Activated CD4-positive, alpha-beta T cell treated with anti-CD3 and anti-CD28 coated beads, Interleukin-2, amount 10 ng/mL, durations not matched to agents 7 days and 5 days (primary cell): ENCODE measurements around the gene MMP25. TPM values are rescaled to one million over a fixed set of nuclear protein-coding genes. Genes with fewer than 3 reads are reported as not detected.
A peak's percentile ranks its signal among the peaks of the same experiment; 100 is the strongest.

ENCODE experiments used
- CTCF ChIA-PET: fragments of 350-600 bp; sonication (Branson Sonifier 250); formaldehyde crosslinking; loops from one replicate; lab custom pipeline; 2021; ENCODE audit warnings: antibody characterized with exemption; lab: Charles Lee
- POLR2A ChIA-PET: fragments of 350-600 bp; sonication (Branson Sonifier 250); formaldehyde crosslinking; loops from one replicate; lab custom pipeline; 2021; ENCODE audit warnings: antibody characterized with exemption; lab: Charles Lee
- DNase-seq: peaks from one replicate; pipeline ENCODE4 v3.0.0-alpha.2; 2020
- H3K27ac Mint-ChIP-seq: one replicate; pipeline ENCODE4 v1.8.0; 2021; ENCODE audit warnings: mild to moderate bottlenecking, moderate library complexity, mixed read lengths
- H3K27me3 Mint-ChIP-seq: one replicate; pipeline ENCODE4 v1.8.0; 2021; ENCODE audit warnings: mixed read lengths
- H3K36me3 Mint-ChIP-seq: one replicate; pipeline ENCODE4 v1.8.0; 2021; ENCODE audit warnings: low read depth, mixed read lengths
- H3K4me1 Mint-ChIP-seq: one replicate; pipeline ENCODE4 v1.8.0; 2021; ENCODE audit warnings: mixed read lengths
- H3K4me3 Mint-ChIP-seq: one replicate; pipeline ENCODE4 v1.8.0; 2021; ENCODE audit warnings: mild to moderate bottlenecking, moderate library complexity, mixed read lengths
- H3K9me3 Mint-ChIP-seq: one replicate; pipeline ENCODE4 v1.8.0; 2021; ENCODE audit warnings: mixed read lengths
- total RNA-seq, 2 experiments: library from RNA; stranded (reverse); gene quantifications; one replicate each; pipeline ENCODE4 v1.2.3, GENCODE V29; 2021

Gene MMP25
- total RNA-seq, 2 experiments from 2014 or later, result 18.1 to 19.8 TPM

- Mint-ChIP-seq H3K27me3 (no peaks in the 10 kb centered on the region), H3K27ac (no peak overlapping the region), H3K4me3 (no peak overlapping the region), H3K4me1 (peaks cover 67% of the 10 kb centered on the region), H3K36me3 (no peaks in the 10 kb centered on the region), H3K9me3 (no peaks in the 10 kb centered on the region)
- no peak for DNase-seq
- ChIA-PET POLR2A (interaction anchor here (1.0 to 1.4 kb wide), 2 partner anchors 26 to 32 kb away, joined by 3 read pairs; partner anchors contain the start of gene IL32), CTCF (interaction anchor here (0.9 to 6.2 kb wide), 11 partner anchors 8 to 47 kb away, joined by 3 to 38 read pairs (median 5); partner anchors contain the start of genes IL32 and ZNF213)
Measured at GRCh38 chr16:3097266-3097665, 50.9 kb downstream of the MMP25 start.

- H3K9me3 Mint-ChIP-seq, result no peaks in the 10 kb centered on the region
- H3K4me3 Mint-ChIP-seq, result peak within 1 kb of the TSS; percentile 84
- no peaks in the 10 kb centered on the region for H3K27me3 Mint-ChIP-seq
- ChIA-PET CTCF (interaction anchor here (1.1 to 6.2 kb wide), 6 partner anchors 8 to 40 kb away, joined by 3 to 38 read pairs (median 11); partner anchors contain the start of gene ZNF213), POLR2A (interaction anchor here (1.2 kb wide), 1 partner anchor 60 kb away, joined by 3 read pairs; no protein-coding TSS in a partner anchor)
- no peaks in the 10 kb centered on the region for H3K36me3 Mint-ChIP-seq
- peak within 1 kb of the TSS; percentile 91 for H3K27ac Mint-ChIP-seq
- peaks cover 76% of the 10 kb centered on the region for H3K4me1 Mint-ChIP-seq
- no peak for DNase-seq
Measured at GRCh38 chr16:3098459-3099394, 52.4 kb downstream of the MMP25 start, which contains the start of gene ZSCAN10. Gene ZSCAN10 (minus strand): TSS chr16:3099294. CDS start chr16:3092937, 6,357 bp downstream.

GRCh38 chr16:3099395-3099731 is 53.0 kb downstream of the MMP25 start:
- ChIA-PET POLR2A (no interaction called here), CTCF (interaction anchor here (2.0 to 6.2 kb wide), 6 partner anchors 10 to 40 kb away, joined by 7 to 38 read pairs (median 12); no protein-coding TSS in a partner anchor)
- Mint-ChIP-seq H3K9me3 (no peaks in the 10 kb centered on the region), H3K36me3 (no peaks in the 10 kb centered on the region), H3K4me1 (peaks cover 73% of the 10 kb centered on the region), H3K4me3 (no peak overlapping the region), H3K27me3 (no peaks in the 10 kb centered on the region), H3K27ac (no peak overlapping the region)
- DNase-seq, result no peak

GRCh38 chr16:3099732-3100499 is 53.6 kb downstream of the MMP25 start:
- ChIA-PET POLR2A (interaction anchor here (0.6 to 1.3 kb wide), 2 partner anchors 25 to 30 kb away, joined by 3 read pairs; no protein-coding TSS in a partner anchor), CTCF (interaction anchor here (1.1 to 6.2 kb wide), 7 partner anchors 11 to 41 kb away, joined by 3 to 38 read pairs (median 9); no protein-coding TSS in a partner anchor)
- peak overlapping the region; percentile 84 for H3K4me3 Mint-ChIP-seq
- peak; percentile 94 for DNase-seq
- peak overlapping the region; percentile 91 for H3K27ac Mint-ChIP-seq
- H3K36me3 Mint-ChIP-seq, result no peaks in the 10 kb centered on the region
- H3K27me3 Mint-ChIP-seq, result no peaks in the 10 kb centered on the region
- H3K4me1 Mint-ChIP-seq, result peaks cover 71% of the 10 kb centered on the region
- H3K9me3 Mint-ChIP-seq, result no peaks in the 10 kb centered on the region

GRCh38 chr16:3101018-3101840 is 54.9 kb downstream of the MMP25 start:
- peak overlapping the region; percentile 66 for H3K4me3 Mint-ChIP-seq
- no peaks in the 10 kb centered on the region for H3K9me3 Mint-ChIP-seq
- H3K4me1 Mint-ChIP-seq, result peaks cover 71% of the 10 kb centered on the region
- peak; percentile 73 for DNase-seq
- CTCF ChIA-PET, result interaction anchor here (0.5 to 6.2 kb wide), 19 partner anchors 8 to 689 kb away, joined by 3 to 38 read pairs (median 5); partner anchors contain the start of genes IL32, PKMYT1 and ZNF213
- H3K27ac Mint-ChIP-seq, result peak overlapping the region; percentile 87
- POLR2A ChIA-PET, result interaction anchor here (1.3 kb wide), 1 partner anchor 28 kb away, joined by 3 read pairs; no protein-coding TSS in a partner anchor
- no peaks in the 10 kb centered on the region for H3K27me3 Mint-ChIP-seq
- H3K36me3 Mint-ChIP-seq, result no peaks in the 10 kb centered on the region

- H3K4me3 Mint-ChIP-seq, result peak overlapping the region; percentile 66
- CTCF ChIA-PET, result interaction anchor here (0.6 to 3.6 kb wide), 12 partner anchors 8 to 250 kb away, joined by 3 to 20 read pairs (median 4); partner anchors contain the start of genes IL32 and ZNF213
- DNase-seq, result peak; percentile 61
- H3K27ac Mint-ChIP-seq, result peak overlapping the region; percentile 87
- H3K36me3 Mint-ChIP-seq, result no peaks in the 10 kb centered on the region
- H3K4me1 Mint-ChIP-seq, result peaks cover 69% of the 10 kb centered on the region
- POLR2A ChIA-PET, result no interaction called here
- H3K9me3 Mint-ChIP-seq, result no peaks in the 10 kb centered on the region
- no peaks in the 10 kb centered on the region for H3K27me3 Mint-ChIP-seq
Measured at GRCh38 chr16:3101841-3102470, 55.6 kb downstream of the MMP25 start.

- Mint-ChIP-seq H3K36me3 (peaks cover 3% of the 10 kb centered on the region), H3K4me1 (peaks cover 39% of the 10 kb centered on the region), H3K4me3 (peak overlapping the region; percentile 79), H3K27me3 (no peaks in the 10 kb centered on the region), H3K27ac (peak overlapping the region; percentile 86), H3K9me3 (no peaks in the 10 kb centered on the region)
- POLR2A ChIA-PET, result no interaction called here
- CTCF ChIA-PET, result interaction anchor here (0.6 to 3.3 kb wide), 9 partner anchors 8 to 44 kb away, joined by 3 to 15 read pairs (median 4); partner anchors contain the start of gene ZNF213
- DNase-seq, result peak; percentile 89
Measured at GRCh38 chr16:3106205-3106928, 60.0 kb downstream of the MMP25 start.

Other genes starting within 250 kb of the MMP25 start
- gene PRSS41, start 248.1 kb upstream of the MMP25 start, total RNA-seq, result not detected
- under 1 TPM; 0.27 to 0.67 TPM for gene PRSS21, start 229.3 kb upstream of the MMP25 start, total RNA-seq
- 1 to 10 TPM; 2.3 to 3.1 TPM for gene ZG16B, start 216.3 kb upstream of the MMP25 start, total RNA-seq
- gene PRSS22, start 188.4 kb upstream of the MMP25 start, total RNA-seq, result not detected
- gene FLYWCH2, start 163.3 kb upstream of the MMP25 start, total RNA-seq, result 10 to 100 TPM; 16.8 to 21.0 TPM
- 10 to 100 TPM; 46.8 to 52.7 TPM for gene FLYWCH1, start 134.6 kb upstream of the MMP25 start, total RNA-seq
- under 1 TPM in 1 of 2 experiments, not detected in 1; 0.08 TPM for gene KREMEN2, start 82.3 kb upstream of the MMP25 start, total RNA-seq
- 10 to 100 TPM; 49.7 to 50.9 TPM for gene PAQR4, start 77.2 kb upstream of the MMP25 start, total RNA-seq
- 100 to 1,000 TPM; 122 to 151 TPM for gene PKMYT1, start 66.1 kb upstream of the MMP25 start, total RNA-seq
- gene CLDN9, start 33.6 kb upstream of the MMP25 start, total RNA-seq, result not detected
- gene CLDN6, start 28.4 kb upstream of the MMP25 start, total RNA-seq, result not detected
- gene TNFRSF12A, start 26.2 kb upstream of the MMP25 start, total RNA-seq, result 1 to 10 TPM; 1.8 to 2.1 TPM
- gene HCFC1R1, start 22.6 kb upstream of the MMP25 start, total RNA-seq, result 10 to 100 TPM; 38.3 to 44.1 TPM
- 10 to 100 TPM; 49.5 to 58.4 TPM for gene THOC6, start 22.5 kb upstream of the MMP25 start, total RNA-seq
- under 1 TPM; 0.20 to 0.23 TPM for gene BICDL2, start 9.6 kb upstream of the MMP25 start, total RNA-seq
- 1,000 to 10,000 TPM; 2,973 to 3,212 TPM for gene IL32, start 19.1 kb downstream of the MMP25 start, total RNA-seq
- under 1 TPM; 0.29 to 0.35 TPM for gene ZSCAN10, start 52.7 kb downstream of the MMP25 start, total RNA-seq
- gene ZNF205, start 66.0 kb downstream of the MMP25 start, total RNA-seq, result not detected
- gene ZNF213, start 88.5 kb downstream of the MMP25 start, total RNA-seq, result 10 to 100 TPM in 1 of 2 experiments, 1 to 10 TPM in 1; 9.9 to 11.1 TPM
- not detected for gene OR1F1, start 141.6 kb downstream of the MMP25 start, total RNA-seq
- 10 to 100 TPM; 11.7 to 12.1 TPM for gene ZNF200, start 188.6 kb downstream of the MMP25 start, total RNA-seq
- gene MEFV, start 210.1 kb downstream of the MMP25 start, total RNA-seq, result under 1 TPM in 1 of 2 experiments, not detected in 1; 0.10 TPM
- 10 to 100 TPM; 25.7 to 25.9 TPM for gene ZNF263, start 236.9 kb downstream of the MMP25 start, total RNA-seq